Activated CD4-positive, alpha-beta T cell treated with anti-CD3 and anti-CD28 coated beads, Interleukin-2, Interleukin-6, amounts not matched to agents 100 ng/mL and 50 ng/mL, durations not matched to agents 16 hours and 8 hours (primary cell): ENCODE data around the gene NR1I3.
"Not testable (repeated sequence)": the region's sequence is repeated elsewhere in the genome, so short reads cannot be mapped to it uniquely, and the experiment has no call there.

Source experiments
- DNase-seq: peaks from one replicate; pipeline ENCODE4 v3.0.0-alpha.2; 2020

NR1I3 gene, protein sequence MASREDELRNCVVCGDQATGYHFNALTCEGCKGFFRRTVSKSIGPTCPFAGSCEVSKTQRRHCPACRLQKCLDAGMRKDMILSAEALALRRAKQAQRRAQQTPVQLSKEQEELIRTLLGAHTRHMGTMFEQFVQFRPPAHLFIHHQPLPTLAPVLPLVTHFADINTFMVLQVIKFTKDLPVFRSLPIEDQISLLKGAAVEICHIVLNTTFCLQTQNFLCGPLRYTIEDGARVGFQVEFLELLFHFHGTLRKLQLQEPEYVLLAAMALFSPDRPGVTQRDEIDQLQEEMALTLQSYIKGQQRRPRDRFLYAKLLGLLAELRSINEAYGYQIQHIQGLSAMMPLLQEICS

DNA sequence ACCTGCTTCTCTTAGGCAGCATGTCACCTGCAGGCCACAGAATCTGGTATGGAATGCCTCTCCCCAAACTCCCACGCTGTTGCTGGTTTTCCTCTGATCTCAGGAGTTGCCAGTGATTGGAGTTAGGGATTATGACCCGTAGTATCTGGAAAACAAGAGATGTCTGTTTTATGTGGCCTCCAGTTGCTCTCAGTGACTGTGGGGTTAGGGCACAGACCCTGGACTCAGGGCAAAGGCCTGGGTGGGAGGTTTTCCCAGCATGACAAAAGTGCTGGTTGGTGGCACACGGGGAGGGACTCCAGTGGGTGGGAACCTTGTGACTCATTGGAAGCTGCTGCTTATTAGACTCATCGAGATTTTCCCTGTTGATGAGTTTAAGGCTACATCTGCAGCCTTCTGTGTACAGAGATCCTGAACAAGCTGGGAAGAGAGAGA, at the start of gene NR1I3:
TSS of gene NR1I3 (minus strand) at position 165 of the 435 bp plus-strand sequence. CDS start 1,638 bp downstream, outside the sequence.
- DNase-seq: no peak

DNA sequence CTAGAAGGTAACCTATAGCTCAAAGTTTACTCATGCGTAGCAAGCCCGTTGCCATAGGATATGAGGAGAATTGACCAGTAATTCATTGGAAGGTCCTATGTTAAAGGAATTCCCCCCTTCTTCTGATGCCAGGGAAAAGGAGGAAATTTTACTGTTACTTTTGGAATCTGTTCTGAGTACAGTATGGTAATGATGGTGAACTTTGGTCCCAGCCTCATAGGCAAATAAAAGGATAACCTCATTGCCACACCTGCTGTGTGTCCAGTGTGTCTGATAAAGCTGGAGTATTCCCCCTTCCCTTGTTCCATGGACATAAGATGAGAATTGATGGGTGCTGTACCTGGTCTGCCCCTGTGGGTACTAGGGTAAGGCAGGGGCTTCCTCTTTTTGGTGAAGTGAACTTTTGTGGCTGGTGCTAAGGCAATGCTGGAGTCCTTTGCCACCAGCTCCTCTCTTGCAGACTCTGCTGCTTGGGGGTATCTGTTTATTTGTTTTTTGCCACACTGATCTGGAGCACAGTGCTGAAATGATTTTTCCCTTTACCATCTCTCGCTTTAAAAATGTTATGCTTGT, 49.6 kb upstream of the NR1I3 start:
- no peak for DNase-seq

DNA sequence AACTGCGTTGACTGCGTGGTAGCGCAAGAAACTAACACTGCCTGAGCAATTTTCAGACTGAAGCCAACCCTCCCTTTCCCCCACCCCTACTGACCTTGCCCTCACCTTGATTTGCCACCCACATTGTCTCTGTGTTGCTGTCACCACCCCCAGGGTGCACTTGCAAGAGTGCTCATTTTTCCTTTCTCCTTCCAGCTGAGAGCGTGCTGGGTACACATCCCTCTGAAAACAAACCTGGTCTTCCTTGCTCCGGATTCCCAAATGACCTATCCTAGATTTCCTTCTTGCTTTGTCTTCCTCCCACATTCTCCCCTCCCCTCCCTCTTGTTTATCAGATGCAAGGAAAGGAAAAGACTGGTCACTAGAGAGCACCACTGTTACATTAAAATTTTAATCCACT, 47.5 kb upstream of the NR1I3 start:
- DNase-seq: no peak

DNA sequence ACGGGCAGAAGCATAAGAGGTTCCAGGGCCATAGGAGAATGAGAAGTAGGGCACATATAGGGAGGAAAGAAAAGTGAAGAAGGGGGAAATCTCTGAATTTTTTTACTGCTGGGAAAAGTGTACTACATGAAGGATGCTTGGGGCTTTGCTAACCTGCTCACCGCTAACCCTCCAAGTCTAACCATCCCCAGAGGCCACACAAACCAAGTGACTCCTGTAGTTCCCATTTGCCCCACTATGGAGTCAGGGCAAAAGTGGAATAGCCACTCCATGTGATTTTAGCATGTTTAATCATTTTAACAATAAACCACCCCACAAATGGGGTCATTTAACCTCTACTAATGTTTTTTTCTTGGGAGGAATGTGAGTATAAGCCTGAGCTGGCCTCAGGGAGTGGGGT, 47.1 kb upstream of the NR1I3 start:
- DNase-seq: no peak

DNA sequence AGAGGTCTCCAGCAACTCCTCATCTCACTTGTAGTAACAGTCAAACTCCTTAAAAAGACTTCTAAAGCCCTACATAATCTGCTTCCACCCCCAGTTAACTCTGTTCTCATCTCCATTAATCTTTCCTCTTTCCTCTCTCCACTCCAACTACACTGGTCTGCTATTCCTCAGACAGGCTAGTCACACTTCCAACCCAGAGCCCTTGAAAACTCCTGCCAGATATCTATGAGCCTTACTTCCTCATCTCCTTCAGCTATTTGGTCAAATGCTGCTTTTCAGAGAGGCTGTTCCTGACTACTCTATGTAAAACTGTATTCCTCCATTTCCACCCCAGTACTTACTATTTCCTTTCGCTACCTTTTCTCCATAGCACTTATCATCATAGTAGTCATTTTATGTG, 45.0 kb upstream of the NR1I3 start:
- DNase-seq: no peak

DNA sequence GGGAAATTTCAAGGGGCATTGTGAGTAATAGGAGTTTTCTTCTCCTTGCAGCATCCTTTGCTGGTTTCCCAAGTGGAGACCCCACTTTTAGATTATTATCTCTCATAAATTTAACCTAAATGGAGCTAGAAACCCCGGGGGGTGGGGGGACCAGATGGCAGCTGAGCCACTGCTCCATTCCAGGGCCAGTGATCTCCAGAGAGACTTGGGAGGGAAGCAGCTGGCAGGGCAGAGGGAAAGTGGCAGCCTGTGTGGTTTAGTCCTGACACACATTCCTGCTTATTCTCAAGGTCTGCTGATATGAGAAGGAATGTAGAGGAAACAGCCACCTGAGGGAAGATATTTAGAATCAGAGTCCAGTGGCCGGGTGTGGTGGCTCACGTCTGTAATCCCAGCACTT, 36.9 kb upstream of the NR1I3 start:
- no peak for DNase-seq

DNA sequence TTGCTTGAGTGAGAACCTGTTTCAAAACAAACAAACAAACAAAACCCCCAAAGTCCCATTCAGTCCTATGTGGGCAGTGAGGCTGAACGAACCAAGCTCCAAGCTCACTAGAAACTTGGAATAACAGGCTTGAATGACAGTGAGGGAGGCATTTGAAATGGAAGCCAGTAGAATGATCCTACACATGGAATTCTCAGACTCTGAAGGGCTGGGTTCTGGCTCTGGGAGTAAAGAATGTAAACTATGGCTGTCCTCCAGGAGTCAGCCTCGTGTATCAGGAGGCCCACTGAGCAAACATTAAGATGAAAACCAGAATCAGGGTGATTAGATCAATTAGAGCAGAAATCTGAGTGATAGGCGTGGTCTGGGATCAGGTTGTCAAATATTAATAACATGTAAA, 35.4 kb upstream of the NR1I3 start:
- no peak for DNase-seq

DNA sequence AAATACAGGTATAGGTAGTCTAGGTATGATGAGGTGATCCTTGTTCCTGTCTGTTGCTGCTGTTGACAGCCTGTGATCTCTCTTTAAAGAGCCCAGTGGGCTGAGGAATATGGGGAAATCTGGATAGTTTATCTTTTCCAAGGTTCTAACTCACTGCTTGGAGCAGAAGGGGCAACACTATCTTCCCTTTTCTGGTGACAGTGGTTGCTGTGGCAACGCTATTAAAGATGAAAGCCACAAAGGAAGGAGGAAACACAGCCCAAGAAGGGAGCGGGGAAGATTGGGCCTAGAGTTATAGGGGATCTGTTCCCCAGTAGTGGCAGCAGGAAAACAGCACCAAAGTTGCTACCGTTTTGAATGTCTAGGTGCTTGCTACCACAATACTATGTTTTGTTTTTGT, 29.3 kb upstream of the NR1I3 start:
- no peak for DNase-seq

DNA sequence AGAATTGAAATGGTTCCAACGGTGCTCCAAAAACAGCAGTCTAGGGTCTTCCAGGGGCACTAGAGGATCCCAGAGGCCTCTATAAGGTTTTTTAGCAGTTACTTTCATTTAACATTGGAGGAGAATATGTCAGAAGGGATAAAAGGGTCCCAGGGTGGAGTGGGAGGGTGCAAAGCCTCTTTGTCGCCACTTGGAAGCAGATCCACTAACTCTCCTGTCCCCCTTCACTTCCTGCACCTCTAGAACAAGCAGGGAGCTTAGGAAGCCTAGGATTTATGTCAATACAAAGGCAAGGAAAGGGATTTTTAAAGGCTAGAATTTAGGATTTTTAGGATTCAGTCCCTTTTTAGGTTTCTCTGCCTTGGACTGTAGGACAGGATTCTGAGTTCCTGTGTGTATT, 28.8 kb upstream of the NR1I3 start:
- no peak for DNase-seq

DNA sequence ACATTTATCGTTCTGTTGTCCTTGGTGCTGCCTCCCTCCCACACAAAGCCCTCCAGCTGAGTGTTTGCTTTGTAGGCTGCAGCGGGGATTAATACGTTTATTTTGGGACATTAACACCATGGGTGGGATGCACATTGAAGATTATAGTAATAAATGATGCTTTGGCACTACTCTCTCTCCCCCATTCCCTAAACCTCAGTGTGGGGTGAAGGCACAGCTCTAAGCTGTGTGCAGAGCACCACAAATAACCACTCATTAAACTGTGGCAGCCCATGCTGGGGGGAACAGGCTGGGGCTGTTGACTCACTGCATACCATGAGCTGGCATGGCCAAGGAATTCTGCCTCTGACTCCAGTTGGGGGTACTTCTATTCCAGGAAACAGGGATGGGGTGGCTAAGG, 28.2 kb upstream of the NR1I3 start:
- no peak for DNase-seq

DNA sequence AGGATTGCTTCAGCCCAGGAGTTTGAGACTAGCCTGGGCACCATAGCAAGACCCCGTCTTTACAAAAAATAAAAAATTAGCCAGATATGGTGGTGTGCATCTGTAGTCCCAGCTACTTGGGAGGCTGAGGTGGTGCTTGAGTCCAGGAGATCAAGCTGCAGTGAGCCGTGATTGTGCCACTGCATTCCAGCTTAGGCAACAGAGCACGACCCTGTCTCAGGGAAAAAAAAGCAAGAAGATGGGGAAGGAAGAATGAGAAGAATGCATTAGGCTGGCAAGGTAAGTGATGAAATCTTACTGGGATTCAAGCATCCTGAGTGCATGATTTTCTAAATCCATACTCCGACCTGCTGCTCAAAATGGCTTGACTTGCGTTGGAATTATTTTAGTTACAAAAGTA, 27.3 kb upstream of the NR1I3 start:
- DNase-seq: no peak

DNA sequence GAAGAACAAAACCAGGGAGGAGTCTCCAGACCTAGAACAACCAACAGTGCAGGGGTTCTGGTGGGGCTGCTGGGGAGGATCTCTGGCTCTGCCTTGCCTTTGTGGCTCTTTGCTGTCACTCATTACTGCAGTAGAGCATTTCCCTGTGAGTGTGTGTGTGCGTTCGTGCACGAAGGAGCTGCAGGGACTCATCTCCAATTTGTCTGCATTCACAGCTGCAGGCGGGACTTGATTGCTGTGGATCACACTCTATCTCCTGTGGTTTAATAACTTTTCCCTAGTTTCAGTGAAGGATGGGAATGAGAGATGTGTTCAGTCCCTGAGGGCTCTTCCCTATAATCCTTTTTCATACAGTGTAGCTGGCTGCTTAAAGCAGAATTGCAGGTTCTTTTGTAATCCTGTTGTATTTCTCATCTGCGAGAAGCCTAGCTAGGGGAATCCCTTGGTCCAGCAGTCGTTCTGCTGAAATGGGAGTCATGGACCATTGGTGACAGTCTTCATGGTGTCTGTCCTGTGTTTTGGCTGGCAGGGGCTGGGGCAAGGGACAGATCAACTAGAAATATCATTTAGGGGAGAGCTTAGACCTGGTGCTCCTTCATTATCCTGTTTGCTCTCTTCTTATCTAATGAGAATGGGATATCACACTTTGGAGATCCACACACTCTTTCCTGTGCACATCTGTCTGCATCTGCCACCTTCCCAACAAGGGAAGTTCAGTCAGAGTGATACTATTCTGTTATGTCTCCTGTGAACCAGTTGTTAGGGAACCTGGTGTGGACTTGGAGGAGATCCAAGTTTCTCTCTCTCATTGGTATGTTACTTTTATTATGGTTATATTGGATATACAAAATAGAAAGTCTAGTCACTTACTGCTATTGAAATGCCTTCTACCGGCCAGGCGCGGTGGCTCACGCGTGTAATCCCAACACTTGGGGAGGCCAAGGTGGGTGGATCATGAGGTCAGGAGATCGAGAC, 23.5 kb upstream of the NR1I3 start:
- DNase-seq: no peak

DNA sequence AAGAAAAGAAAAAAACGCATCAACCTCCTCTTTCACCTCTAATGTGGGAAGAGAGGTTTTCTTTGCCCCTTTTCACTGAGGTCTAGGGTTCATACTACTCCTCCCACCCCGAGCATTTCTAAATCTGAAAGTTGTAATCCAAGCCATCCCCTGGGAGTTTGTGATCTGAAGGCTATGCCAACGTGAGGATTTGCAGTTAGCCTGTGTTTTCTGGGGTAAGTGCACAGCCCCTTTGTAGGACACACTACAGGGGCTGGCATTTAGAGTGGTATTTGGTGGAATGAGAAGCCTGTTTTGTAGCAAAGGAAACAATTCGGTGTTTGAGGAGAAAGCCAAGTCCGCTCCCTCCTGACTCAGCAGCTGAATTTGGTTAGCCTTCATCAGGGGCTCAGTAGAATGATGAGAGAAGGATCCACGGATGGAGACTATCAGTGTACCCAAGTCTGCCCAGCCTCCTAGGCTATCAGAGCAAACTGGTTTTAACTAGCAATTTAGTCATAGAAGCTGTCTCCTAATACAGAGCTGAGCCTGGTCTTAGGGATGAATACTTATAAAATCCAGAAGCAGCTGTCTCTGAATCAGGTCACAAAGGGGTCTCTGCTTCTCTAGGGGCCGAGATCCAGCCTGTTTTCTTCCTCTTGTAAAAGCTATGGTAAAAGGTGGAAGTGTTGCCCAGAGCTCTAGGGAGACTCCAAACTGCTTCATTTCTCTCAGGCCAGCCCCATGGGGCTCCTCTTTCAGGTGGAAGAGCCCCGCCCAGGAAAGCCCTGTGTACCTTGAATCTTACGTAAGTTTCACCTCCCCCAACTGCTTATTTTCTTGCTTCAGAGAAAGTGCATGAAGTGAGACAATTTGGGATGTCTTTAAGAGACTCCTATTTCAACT, 22.6 kb upstream of the NR1I3 start:
- no peak for DNase-seq

DNA sequence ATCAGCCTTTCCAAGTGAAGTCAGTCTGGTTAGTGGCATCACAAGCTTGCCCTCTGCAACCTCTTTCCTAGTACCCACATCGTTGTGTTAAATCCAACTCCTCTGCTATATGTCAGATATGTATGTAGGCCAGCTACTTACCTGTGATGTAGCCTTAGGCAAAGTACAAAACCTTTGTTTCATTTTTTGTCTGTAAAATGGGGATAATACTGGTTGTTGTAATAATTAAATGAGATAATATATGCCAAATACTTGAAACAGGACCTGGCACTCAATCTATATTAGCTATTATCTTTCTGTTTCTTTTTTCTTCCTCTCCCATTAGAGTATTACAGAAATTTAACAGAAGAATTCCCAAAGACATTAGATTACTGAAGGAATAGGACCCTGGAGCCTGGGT, 21.8 kb upstream of the NR1I3 start:
- DNase-seq: no peak

DNA sequence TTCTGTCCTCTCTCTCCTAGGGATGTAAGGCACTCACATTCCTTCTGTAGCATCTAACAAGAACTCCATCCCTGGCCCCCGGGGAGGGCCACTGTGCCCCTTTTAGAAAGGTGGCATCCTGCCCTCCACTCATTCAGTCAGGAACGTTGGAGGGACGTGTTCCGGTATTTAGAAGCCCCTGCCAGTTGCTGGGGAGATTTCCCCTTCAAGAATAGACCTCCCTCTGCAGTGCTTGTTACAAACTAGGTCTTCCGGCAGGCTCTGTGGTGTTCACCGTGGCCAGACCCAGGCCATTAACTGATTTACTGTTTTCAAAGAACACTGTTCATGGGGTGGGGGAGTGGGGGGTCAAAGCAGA, 21.3 kb upstream of the NR1I3 start:
- no peak for DNase-seq

DNA sequence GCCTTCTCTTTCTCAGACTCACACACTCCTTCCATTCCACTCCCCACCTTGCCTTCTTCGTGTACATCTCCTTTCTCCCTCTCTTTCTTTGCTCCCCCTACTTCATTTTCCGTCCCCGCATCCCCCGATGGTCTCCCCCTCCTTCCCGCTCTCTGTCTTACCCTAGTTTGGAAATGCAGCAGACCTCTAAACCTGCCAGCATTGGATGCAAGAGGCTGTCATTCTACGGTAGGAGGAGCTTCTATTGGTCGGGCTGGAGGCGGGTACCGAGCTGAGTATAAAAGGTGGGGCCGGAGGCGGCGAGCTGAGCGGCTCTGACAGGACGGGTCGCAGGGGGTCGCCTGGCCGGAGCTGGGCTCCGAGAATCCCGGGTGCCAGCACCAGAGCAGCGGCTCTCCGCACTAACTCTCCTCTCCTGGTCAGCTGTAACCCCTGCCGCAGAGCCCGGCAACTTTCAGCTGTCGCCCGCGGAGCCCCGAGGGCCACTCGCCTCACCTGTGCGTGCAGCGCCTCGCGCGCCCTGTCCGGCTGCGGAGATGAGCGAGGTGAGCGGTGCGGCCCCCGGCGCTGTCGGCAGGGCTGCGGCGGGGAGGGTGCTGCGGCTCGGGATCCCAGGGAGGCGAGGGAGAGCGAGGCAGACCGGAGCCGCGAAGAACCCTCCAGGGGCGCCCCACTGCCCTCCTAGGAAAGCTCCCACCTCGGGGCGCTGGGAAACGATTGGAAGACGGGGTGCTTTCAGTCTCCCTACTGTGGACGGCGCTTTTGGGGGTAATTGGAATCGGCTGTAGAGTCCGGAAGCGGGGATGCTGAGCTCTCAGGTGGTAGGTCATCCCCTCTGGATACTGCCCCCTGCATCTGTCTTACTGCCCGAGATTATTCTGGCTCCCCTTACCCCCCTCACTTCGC, 20.7 kb upstream of the NR1I3 start, which contains the start of gene PCP4L1:
TSS of gene PCP4L1 (plus strand) at position 307 of the 906 bp plus-strand sequence. CDS start at position 537, 230 bp downstream.
- peak; percentile 46 for DNase-seq

DNA sequence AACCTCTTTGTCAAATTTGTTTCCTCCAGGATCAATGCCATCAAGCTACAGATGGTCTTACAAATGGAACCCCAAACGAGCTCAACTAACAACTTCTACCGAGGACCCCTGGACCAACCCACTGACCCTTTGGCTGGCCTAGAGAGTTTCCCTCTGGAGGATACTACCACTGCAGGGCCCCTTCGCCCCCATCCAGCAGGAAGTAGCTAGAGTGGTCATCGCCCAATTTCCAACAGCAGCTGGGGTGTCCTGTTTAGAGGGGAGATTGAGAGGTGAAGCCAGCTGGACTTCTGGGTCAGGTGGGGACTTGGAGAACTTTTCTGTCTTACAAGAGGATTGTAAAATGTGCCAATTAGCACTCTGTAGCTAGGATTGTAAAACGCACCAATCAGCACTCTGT, 19.1 kb upstream of the NR1I3 start:
- not testable (repeated sequence) for DNase-seq

DNA sequence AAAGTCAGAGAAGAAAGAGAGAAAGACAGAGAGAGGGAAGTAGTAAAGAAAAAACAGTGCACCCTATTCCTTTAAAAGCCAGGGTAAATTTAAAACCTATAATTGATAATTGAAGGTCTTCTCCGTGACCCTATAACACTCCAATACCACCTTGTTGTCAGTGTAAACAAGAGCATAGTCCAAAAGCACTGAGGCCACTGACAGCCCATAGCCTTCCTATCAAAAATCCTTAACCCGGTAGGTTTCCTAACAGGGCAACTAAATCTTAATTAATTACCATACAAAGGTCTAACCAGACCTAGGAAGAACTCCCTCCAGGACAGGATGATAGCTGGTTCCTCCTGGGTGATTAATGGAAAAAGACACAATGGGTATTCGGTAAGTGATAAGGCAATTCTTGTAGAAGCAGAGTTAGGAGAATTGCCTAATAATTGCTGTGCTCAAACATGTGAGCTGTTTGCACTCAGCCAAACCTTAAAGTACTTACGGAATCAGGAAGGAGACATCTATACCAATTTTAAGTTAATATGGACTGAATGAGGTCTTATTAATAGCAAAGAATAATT, 18.0 kb upstream of the NR1I3 start:
- DNase-seq: not testable (repeated sequence)

DNA sequence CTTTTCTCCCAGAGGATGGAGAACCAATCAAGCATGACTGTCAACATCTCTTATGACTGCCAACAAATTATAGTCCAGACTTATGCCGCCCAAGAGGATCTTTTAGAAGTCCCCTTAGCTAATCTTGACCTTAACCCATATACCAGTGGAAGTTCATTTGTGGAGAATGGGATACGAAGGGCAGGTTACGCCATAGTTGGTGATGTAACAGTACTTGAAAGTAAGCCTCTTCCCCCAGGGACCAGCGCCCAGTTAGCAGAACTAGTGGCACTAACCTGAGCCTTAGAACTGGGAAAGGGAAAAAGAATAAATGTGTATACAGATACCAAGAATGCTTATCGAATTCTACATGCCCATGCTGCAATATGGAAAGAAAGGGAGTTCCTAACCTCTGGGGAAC, 17.3 kb upstream of the NR1I3 start:
- not testable (repeated sequence) for DNase-seq

DNA sequence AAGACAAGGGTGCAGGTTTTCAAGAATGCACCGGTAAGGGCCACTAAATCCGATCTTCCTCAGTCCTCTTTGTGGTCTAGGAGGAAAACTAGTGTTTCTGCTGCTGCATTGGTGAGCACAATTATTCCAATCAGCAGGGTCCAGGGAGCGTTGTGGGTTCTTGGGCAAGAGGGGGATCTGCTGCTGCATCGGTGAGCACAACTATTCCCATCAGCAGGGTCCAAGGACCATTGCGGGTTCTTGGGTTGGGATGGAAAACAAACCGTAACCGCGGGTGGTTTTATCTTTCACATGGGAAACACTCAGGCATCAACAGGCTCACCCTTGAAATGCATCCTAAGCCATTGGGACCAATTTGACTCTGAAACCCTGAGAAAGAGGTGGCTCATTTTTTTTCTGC, 13.6 kb upstream of the NR1I3 start:
- no peak for DNase-seq

DNA sequence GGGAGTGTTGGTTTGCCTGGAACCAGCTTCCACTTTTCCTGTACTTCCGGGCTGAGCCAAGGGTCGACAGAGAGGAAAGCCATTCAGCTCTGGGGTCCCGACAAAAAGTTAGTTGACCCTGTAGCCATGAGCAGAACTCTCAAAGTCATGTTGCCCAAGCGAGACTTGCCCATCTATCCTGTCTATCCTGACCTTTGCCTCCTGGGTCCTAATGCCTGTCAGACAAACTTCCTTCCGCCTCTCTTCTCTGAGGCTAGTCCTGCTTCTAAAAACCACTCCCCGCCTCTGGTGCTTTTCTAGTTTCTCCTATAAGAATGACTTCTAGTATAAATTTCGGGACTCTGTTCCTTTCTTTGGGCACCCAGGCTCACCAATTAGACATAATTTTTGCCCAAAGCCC, 12.8 kb upstream of the NR1I3 start:
- DNase-seq: no peak
